Measurements from ENCODE around the gene ADAMTS10. TPM values are rescaled to one million over a fixed set of nuclear protein-coding genes. Genes with fewer than 3 reads are reported as not detected.

The ADAMTS10 gene
- total and polyA plus RNA-seq, 2 of the 13 experiments (the other 11 are each of a cell fraction or from before 2014, with no cell fraction given): 0.49 to 1.7 TPM

DNA sequence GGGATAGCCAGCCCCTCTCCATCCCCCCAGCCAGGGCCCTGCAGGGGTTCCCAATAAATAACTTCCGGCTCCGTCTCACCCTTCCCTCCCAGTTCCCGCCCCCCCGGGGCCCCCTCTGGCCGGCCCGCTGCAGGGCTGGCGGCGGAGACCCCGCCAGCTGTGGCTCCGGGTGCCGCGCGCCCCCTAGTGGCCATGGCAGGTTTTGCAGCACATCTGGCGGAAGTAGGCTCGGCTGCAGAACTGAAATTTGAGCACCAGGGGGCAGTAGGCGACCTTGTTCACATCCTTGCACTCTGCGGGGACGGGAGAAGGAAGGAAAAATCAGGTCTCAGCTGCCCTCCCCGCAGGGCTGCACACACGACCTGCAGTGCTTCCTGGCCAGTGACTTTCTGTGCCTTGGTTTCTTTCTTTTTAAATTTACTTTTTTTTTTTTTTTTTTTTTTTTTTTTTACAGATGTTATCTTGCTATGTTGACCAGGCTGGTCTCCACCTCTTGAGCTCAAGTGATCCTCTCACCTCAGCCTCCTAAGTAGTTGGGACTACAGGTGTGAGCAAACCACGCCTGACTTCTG is 29.7 kb downstream of the ADAMTS10 start (continued):
- TF ChIP-seq, protein P1, sequence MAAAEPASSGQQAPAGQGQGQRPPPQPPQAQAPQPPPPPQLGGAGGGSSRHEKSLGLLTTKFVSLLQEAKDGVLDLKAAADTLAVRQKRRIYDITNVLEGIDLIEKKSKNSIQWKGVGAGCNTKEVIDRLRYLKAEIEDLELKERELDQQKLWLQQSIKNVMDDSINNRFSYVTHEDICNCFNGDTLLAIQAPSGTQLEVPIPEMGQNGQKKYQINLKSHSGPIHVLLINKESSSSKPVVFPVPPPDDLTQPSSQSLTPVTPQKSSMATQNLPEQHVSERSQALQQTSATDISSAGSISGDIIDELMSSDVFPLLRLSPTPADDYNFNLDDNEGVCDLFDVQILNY (CRISPR knock-in tag; conservative IDR thresholded peaks at IDR 0.05): no peak
- TF ChIP-seq ZNF3 (CRISPR knock-in tag; IDR thresholded peaks at IDR 0.05) (no peak), GZF1 (CRISPR knock-in tag; IDR thresholded peaks at IDR 0.05) (no peak), TCF12 (IDR thresholded peaks at IDR 0.05) (no peak), TCF12 (CRISPR knock-in tag; IDR thresholded peaks at IDR 0.05) (no peak), SAP130 (CRISPR knock-in tag; IDR thresholded peaks at IDR 0.05; ENCODE audit: low read depth) (peak; percentile 35; the same call in 1 of the 2 replicates), MLLT10 (CRISPR knock-in tag; IDR thresholded peaks at IDR 0.05) (no peak), KAT2B (IDR thresholded peaks at IDR 0.05; ENCODE audit: borderline replicate concordance, low read depth, low read length) (no peak), MBNL3 (CRISPR knock-in tag; conservative IDR thresholded peaks at IDR 0.05) (no peak), ZNF547 (CRISPR knock-in tag; IDR thresholded peaks at IDR 0.05) (no peak), SNAI1 (CRISPR knock-in tag; IDR thresholded peaks at IDR 0.05; ENCODE audit: borderline replicate concordance) (no peak), IRF2 (CRISPR knock-in tag; IDR thresholded peaks at IDR 0.05) (0 out of 2 replicates have a peak, but pooled peaks have one; percentile 33), ZBTB1 (CRISPR knock-in tag; IDR thresholded peaks at IDR 0.05; ENCODE audit: borderline replicate concordance) (no peak), FOXO1 (CRISPR knock-in tag; IDR thresholded peaks at IDR 0.05) (peak; percentile 26; the same call in 1 of the 2 replicates), TOE1 (CRISPR knock-in tag; IDR thresholded peaks at IDR 0.05) (no peak), ZNF264 (CRISPR knock-in tag; IDR thresholded peaks at IDR 0.05) (no peak)
- TF ChIP-seq, protein P2, sequence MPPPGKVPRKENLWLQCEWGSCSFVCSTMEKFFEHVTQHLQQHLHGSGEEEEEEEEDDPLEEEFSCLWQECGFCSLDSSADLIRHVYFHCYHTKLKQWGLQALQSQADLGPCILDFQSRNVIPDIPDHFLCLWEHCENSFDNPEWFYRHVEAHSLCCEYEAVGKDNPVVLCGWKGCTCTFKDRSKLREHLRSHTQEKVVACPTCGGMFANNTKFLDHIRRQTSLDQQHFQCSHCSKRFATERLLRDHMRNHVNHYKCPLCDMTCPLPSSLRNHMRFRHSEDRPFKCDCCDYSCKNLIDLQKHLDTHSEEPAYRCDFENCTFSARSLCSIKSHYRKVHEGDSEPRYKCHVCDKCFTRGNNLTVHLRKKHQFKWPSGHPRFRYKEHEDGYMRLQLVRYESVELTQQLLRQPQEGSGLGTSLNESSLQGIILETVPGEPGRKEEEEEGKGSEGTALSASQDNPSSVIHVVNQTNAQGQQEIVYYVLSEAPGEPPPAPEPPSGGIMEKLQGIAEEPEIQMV (CRISPR knock-in tag; IDR thresholded peaks at IDR 0.05; ENCODE audit: low read depth): no peak
- TF ChIP-seq, protein P3, sequence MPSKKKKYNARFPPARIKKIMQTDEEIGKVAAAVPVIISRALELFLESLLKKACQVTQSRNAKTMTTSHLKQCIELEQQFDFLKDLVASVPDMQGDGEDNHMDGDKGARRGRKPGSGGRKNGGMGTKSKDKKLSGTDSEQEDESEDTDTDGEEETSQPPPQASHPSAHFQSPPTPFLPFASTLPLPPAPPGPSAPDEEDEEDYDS (CRISPR knock-in tag; IDR thresholded peaks at IDR 0.05): no peak
- TF ChIP-seq, protein P4, sequence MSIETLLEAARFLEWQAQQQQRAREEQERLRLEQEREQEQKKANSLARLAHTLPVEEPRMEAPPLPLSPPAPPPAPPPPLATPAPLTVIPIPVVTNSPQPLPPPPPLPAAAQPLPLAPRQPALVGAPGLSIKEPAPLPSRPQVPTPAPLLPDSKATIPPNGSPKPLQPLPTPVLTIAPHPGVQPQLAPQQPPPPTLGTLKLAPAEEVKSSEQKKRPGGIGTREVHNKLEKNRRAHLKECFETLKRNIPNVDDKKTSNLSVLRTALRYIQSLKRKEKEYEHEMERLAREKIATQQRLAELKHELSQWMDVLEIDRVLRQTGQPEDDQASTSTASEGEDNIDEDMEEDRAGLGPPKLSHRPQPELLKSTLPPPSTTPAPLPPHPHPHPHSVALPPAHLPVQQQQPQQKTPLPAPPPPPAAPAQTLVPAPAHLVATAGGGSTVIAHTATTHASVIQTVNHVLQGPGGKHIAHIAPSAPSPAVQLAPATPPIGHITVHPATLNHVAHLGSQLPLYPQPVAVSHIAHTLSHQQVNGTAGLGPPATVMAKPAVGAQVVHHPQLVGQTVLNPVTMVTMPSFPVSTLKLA (IDR thresholded peaks at IDR 0.05): no peak
- TF ChIP-seq, protein P5, sequence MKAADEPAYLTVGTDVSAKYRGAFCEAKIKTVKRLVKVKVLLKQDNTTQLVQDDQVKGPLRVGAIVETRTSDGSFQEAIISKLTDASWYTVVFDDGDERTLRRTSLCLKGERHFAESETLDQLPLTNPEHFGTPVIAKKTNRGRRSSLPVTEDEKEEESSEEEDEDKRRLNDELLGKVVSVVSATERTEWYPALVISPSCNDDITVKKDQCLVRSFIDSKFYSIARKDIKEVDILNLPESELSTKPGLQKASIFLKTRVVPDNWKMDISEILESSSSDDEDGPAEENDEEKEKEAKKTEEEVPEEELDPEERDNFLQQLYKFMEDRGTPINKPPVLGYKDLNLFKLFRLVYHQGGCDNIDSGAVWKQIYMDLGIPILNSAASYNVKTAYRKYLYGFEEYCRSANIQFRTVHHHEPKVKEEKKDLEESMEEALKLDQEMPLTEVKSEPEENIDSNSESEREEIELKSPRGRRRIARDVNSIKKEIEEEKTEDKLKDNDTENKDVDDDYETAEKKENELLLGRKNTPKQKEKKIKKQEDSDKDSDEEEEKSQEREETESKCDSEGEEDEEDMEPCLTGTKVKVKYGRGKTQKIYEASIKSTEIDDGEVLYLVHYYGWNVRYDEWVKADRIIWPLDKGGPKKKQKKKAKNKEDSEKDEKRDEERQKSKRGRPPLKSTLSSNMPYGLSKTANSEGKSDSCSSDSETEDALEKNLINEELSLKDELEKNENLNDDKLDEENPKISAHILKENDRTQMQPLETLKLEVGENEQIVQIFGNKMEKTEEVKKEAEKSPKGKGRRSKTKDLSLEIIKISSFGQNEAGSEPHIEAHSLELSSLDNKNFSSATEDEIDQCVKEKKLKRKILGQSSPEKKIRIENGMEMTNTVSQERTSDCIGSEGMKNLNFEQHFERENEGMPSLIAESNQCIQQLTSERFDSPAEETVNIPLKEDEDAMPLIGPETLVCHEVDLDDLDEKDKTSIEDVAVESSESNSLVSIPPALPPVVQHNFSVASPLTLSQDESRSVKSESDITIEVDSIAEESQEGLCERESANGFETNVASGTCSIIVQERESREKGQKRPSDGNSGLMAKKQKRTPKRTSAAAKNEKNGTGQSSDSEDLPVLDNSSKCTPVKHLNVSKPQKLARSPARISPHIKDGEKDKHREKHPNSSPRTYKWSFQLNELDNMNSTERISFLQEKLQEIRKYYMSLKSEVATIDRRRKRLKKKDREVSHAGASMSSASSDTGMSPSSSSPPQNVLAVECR (CRISPR knock-in tag; IDR thresholded peaks at IDR 0.05; ENCODE audit: borderline replicate concordance): no peak; the same call in 1 of the 2 replicates
- TF ChIP-seq, protein P6, sequence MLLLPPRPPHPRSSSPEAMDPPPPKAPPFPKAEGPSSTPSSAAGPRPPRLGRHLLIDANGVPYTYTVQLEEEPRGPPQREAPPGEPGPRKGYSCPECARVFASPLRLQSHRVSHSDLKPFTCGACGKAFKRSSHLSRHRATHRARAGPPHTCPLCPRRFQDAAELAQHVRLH (CRISPR knock-in tag; IDR thresholded peaks at IDR 0.05; ENCODE audit: borderline replicate concordance, low read depth): peak; percentile 72; the same call in 1 of the 2 replicates
- TF ChIP-seq, protein P7, sequence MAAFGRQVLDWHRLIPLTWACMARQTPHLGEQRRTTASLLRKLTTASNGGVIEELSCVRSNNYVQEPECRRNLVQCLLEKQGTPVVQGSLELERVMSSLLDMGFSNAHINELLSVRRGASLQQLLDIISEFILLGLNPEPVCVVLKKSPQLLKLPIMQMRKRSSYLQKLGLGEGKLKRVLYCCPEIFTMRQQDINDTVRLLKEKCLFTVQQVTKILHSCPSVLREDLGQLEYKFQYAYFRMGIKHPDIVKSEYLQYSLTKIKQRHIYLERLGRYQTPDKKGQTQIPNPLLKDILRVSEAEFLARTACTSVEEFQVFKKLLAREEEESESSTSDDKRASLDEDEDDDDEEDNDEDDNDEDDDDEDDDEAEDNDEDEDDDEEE (CRISPR knock-in tag; IDR thresholded peaks at IDR 0.05): no peak

Data from HepG2 (cell line).